GM21381 (cell line): ENCODE results near the gene TFDP1.

Experiments used
- ATAC-seq: cut with Tn5 transposase; IDR thresholded peaks from one replicate; pipeline ENCODE4 v1.9.1; 2021; ENCODE audit warnings: mild to moderate bottlenecking, moderate library complexity; ENCODE audit not compliant: unreplicated experiment

The TFDP1 gene

DNA sequence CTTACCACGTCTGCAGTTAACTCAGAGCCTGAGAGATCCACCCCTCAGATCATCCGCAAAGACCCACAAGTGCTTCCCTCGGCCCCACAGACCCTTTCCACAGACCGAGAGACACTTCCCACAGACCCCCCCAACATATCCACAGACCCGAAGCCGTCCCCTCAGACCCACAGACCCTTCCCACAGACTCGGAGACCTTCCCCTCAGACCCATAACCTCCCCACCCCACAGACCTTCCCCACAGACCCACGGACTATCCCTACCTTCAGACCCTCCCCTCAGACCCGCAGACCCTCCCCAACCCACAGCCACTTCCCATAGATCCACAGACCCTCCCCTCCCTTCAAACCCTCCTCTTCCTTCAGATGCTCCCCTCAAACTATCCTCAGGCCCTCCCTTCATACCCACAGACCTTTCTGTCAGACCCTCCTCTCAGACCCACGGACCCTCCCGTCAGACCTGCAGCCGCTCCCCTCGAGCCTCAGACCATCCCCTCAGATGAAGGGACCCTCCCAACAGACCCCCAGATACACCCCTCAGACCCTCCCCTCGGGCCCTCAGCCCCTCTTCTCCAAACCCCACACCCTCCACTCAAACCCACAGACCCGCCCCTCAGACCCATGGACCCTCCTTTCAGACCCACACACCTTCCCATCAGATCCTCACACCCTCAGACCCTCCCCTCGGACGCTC is 20.1 kb upstream of the TFDP1 start:
- no peak for ATAC-seq

GRCh38 chr13:113565526-113566226 is 18.9 kb upstream of the TFDP1 start:
- no peak for ATAC-seq

- ATAC-seq, result no peak
These were observed 18.4 kb upstream of the TFDP1 start for GRCh38 chr13:113566227-113566561.

DNA sequence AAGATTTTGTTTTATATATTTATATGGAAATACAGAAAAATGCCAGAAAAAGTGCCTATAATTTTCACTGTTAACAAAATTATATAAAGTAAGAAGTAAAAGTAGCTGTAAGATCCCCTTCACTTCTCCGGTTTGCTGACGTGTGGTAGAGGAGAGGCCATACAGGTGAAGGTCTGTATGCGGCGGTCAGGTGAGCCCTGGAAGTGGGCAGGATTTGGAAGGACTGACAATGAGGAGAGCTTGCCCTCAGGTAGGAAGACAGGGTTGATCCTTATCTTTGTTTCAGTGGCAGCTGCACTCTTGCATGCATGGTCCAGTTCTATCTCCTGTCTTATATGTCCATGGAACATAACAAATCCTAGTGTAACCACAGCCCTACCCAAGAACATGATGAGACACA is 16.9 kb upstream of the TFDP1 start:
- ATAC-seq, result no peak

GRCh38 chr13:113573065-113573464 is 11.5 kb upstream of the TFDP1 start:
- ATAC-seq, result no peak

DNA sequence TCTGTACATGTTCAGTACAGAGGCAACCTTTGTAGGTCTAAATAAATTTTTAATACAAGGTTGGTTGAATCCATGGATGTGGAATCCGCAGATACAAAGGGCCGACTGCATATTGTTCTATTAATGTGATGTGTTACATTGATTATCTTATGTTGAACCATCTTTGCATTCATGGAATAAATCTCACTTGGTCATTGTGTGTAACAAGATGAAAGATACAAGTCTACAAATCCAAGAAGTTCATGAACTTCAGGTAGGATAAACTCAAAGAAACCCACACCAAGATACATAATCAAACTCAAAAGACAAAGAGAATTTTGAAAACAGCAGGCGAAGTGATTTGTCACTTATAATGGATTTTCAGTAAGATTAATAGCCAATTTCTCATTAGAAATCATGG is 8.0 kb upstream of the TFDP1 start:
- ATAC-seq, result no peak

DNA sequence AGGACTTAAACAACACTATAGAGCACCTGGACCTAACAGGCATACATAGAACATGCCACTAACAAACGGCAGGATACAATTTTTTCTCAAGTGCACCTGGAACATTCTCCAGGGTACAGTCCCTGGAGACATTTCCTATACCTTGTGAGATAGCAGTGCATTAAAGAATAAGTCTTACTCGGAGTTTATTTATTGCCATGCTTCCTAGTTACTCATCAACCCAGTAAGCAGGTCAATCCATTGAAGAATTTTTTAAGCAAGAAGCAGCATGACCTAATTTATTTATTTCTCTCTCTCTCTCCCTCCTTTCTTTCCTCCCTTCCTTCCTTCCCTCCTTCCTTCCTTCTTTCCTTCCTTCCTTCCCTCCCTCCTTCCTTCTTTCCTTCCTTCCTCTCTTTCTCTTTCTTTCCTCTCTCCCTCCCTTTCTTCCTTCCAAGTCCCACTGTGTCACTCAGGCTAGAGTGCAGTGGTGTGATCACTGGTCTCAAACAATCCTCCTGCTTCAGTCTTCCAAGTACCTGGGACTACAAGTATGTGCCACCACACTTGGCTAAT is 6.6 kb upstream of the TFDP1 start:
- ATAC-seq, result no peak

DNA sequence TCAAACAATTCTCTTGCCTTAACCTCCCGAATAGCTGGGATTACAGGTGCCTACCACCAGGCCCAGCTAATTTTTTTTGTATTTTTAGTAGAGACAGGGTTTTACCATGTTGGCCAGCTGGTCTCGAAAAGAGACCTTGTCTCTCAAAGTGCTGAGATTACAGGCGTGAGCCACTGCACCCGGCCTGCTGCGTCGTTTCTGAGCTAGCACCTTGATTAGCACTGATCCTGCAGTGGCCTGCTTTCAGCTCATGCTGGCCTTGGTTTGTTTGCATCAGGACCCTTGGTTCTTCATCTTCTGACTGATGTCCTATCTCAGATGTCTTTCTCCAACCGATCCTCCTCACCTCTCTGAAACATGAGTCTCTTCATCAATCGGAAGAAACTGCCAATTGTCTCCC is 4.9 kb upstream of the TFDP1 start:
- ATAC-seq, result no peak

GRCh38 chr13:113581871-113582270 is 2.7 kb upstream of the TFDP1 start:
- no peak for ATAC-seq

DNA sequence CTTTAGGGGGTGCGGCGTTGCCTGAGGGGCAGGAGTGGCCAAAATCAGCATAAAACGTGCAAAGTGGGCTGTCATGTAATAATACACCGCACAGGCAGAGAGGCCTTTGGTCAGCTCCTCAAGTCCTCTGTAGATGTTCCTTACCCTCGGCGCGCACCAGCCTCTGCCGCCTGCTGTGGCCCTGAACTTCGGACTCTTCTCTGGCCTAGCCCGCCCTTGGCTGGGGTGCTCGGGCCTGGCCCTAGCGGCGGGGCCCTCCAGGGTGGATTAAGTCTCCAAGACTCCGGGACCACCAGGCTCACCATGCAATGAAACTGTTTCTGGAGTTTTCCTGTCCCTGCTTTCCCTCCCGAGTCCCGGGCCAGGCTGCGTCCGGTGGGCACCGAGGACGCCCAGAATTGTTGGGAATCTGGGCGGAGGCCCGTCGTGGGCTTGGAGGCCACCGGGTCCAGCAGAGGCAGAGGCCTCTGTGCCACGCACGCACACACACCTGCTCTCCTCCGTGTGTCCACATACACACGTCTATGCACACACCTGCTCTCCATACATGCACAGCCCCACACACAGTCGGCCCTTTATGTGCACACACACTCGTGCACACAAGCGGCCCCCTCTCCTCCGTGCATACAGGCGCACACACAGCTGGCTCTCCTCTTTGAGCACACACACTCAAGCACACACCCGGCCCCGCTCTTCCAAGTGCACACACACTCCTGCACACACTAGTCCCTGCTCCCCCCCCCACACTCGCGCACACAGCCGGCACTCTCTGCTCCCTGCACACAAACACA is 1.5 kb upstream of the TFDP1 start:
- no peak for ATAC-seq

- peak; percentile 39 for ATAC-seq
These were observed 518 bp downstream of the TFDP1 start for GRCh38 chr13:113584870-113585671.

DNA sequence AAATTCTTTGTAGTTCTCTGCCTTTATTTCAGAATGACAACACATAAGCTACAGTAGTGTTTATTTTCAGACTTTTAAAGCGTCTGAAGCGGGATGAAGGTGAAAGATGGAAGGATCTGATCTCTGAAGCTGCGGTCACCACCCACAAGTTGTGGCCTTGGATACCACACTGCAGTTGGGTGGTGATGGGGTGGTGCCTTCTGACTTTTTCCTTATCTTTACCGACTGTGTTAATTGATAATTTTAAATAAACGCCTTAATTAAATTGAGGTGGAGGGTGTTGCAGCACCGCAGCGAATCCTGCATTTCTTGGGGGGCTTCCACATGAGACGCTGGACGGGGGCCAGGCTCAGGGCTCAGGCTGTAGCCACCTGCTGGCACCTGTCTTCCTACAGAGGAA is 1.3 kb downstream of the TFDP1 start:
- no peak for ATAC-seq

DNA sequence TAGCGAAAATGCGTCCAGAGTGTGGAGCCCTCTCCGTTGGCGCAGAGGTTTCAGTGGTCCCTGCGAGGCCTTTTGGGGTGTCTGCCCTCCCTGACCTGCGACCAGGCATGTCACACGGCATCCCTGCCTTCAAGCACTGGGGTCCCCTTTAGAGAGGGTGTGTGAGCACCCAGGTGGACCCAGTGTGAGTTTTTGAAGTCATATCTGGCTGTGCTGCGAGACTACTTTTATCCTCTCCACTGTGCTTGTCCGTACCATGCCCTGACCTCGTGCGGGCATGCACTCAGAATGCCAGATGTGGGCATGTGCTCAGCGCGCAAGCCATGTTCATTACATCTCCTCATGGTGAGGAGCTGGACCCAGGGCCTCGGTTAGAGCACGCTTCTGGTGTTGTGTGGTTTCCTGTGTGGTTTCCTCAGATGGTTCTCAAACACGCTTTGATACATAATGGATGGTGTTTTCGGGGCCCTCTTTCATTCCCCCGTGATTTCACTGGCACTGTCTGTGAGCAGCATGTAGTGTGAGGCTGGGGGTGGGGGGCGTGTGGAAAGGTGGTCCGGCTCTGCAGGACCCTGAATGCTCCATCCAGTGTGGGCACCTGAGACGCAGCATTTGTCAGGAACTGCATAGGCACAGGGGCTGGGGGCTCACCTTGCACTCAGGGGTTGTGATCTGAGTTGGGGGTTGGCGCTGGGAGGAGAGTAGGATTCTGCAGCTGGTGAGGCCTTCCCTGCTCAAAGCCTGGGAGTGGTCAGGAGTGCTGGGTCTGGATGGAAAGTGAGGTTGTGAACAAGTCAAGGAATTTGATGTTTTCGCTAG is 2.3 kb downstream of the TFDP1 start:
- ATAC-seq, result no peak

DNA sequence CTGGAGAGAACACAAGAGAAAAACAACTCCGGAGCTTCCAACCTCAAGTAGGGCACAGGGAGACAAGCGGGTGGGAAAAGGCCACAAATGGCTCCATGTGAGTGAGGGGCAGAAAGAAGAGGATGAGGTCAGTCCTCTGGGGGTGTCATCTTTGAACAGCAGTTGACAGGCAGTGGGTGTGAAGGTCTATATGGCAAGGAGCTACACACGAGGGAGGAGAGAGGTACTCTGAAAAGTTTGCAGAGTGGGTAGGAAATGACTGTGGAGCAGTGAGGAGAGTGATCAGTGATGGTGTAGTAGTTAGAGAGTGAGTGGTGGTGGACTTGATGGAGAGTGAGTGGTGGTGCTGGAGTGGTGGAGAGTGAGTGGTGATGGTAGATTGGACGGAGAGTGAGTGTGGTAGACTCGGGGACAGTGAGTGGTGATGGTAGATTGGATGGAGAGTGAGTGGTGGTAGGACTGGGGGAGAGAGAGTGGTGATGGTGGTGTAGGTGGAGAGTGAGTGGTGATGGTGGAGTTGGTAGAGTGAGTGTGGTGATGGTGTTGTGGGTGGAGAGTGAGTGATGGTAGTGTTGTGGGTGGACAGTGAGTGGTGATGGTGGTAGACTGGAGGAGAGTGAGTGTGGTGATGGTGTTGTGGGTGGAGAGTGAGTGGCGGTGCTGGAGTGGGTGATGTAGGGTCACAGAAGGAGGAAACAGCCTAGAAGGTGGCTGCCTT is 4.0 kb downstream of the TFDP1 start:
- ATAC-seq, result no peak

DNA sequence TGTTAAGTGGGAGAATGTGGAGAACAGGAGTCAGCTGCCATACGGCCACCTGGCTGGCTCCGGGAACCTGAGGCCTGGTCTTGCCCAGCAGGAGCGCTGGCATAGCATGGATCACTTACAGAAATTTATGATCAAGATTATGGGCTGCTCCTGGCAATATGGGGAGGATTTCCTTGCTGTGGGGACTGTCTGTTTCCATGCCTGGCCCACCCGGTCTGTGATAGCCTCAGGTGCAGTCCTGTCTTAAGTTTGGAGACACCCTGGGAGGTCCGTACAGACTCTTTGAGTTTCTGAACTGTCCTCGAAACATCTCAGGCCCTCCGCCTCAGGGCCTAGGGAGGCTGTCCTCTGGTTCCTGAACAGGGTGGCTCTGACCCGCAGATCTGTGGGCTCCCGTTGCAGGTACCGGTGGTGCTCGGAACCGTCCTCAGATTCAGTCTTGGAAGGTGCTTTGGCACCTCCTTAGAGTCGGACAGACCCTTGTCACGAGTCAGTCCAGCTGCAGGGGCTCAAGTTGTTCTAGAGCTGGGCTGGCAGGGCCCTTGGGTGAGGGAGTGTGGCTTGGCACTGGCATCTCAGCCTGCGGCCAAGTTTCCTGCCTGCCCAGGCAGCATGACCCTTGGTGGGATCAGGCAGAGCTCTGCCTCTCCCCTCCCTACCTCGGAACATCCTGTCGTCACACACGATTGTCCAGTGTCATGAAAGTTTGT is 4.9 kb downstream of the TFDP1 start:
- no peak for ATAC-seq

- ATAC-seq, result no peak
These were observed 5.4 kb downstream of the TFDP1 start for GRCh38 chr13:113589961-113590339.

GRCh38 chr13:113591750-113592149 is 7.2 kb downstream of the TFDP1 start:
- ATAC-seq, result no peak

GRCh38 chr13:113592571-113592970 is 8.0 kb downstream of the TFDP1 start:
- ATAC-seq, result no peak
